Measurements from ENCODE around the gene KLF13.

The KLF13 gene

GRCh38 chr15:31294067-31294466 lies 32.6 kb upstream of the KLF13 start:
- in situ Hi-C loops (cut with MboI; ENCODE audit: low sequenced_read_pairs): no loop called here
- DNase-seq (ENCODE audit: low spot score in 2 of 2): no peak

GRCh38 chr15:31295658-31296057 lies 31.0 kb upstream of the KLF13 start:
- H3K4me1 ChIP-seq: peaks cover 7% of the 10 kb centered on the region
- peak in 1 of 2 experiments; percentile 5 for DNase-seq (ENCODE audit: low spot score in 2 of 2)
- no peak overlapping the region for H3K4me3 ChIP-seq
- in situ Hi-C loops (cut with MboI; ENCODE audit: low sequenced_read_pairs): no loop called here
- no peaks in the 10 kb centered on the region; the same call in 1 of the 2 replicates for H3K27me3 ChIP-seq (ENCODE audit: low read depth)
- no peaks in the 10 kb centered on the region for H3K9me3 ChIP-seq
- no peaks in the 10 kb centered on the region for H3K36me3 ChIP-seq (replicated peaks)

More at GRCh38 chr15:31294067-31294466, 32.6 kb upstream of the KLF13 start:
- Histone ChIP-seq H3K9me3 (no peaks in the 10 kb centered on the region), H3K36me3 (replicated peaks) (no peaks in the 10 kb centered on the region), H3K4me3 (no peak overlapping the region), H3K27me3 (ENCODE audit: low read depth) (no peaks in the 10 kb centered on the region; the same call in 1 of the 2 replicates), H3K4me1 (peaks cover 7% of the 10 kb centered on the region)

GRCh38 chr15:31296219-31296645 lies 30.4 kb upstream of the KLF13 start:
- Histone ChIP-seq H3K36me3 (replicated peaks) (no peaks in the 10 kb centered on the region), H3K9me3 (no peaks in the 10 kb centered on the region), H3K27me3 (ENCODE audit: low read depth) (no peaks in the 10 kb centered on the region; the same call in 1 of the 2 replicates), H3K4me3 (no peak overlapping the region), H3K4me1 (peaks cover 7% of the 10 kb centered on the region)
- no peak for DNase-seq (ENCODE audit: low spot score in 2 of 2)
- in situ Hi-C loops (cut with MboI; ENCODE audit: low sequenced_read_pairs): no loop called here

GRCh38 chr15:31296646-31297574 lies 29.7 kb upstream of the KLF13 start:
- H3K4me1 ChIP-seq: peaks cover 7% of the 10 kb centered on the region
- DNase-seq (ENCODE audit: low spot score in 2 of 2): peak in 1 of 2 experiments; percentile 36
- H3K9me3 ChIP-seq: no peaks in the 10 kb centered on the region
- no peaks in the 10 kb centered on the region; the same call in 1 of the 2 replicates for H3K27me3 ChIP-seq (ENCODE audit: low read depth)
- no peak overlapping the region for H3K4me3 ChIP-seq
- H3K36me3 ChIP-seq (replicated peaks): no peaks in the 10 kb centered on the region
- in situ Hi-C loops (cut with MboI; ENCODE audit: low sequenced_read_pairs): no loop called here

GRCh38 chr15:31297575-31298456 lies 28.8 kb upstream of the KLF13 start:
- DNase-seq (ENCODE audit: low spot score in 2 of 2): no peak
- H3K27me3 ChIP-seq (ENCODE audit: low read depth): no peaks in the 10 kb centered on the region; the same call in 1 of the 2 replicates
- no peak overlapping the region for H3K4me3 ChIP-seq
- H3K9me3 ChIP-seq: no peaks in the 10 kb centered on the region
- peaks cover 7% of the 10 kb centered on the region for H3K4me1 ChIP-seq
- no peaks in the 10 kb centered on the region for H3K36me3 ChIP-seq (replicated peaks)
- in situ Hi-C loops (cut with MboI; ENCODE audit: low sequenced_read_pairs): no loop called here

GRCh38 chr15:31298707-31299172 lies 27.9 kb upstream of the KLF13 start:
- no peaks in the 10 kb centered on the region for H3K36me3 ChIP-seq (replicated peaks)
- no peaks in the 10 kb centered on the region for H3K27me3 ChIP-seq (ENCODE audit: low read depth)
- no peak for DNase-seq (ENCODE audit: low spot score in 2 of 2)
- no peak overlapping the region for H3K4me3 ChIP-seq
- H3K4me1 ChIP-seq: peaks cover 16% of the 10 kb centered on the region
- H3K9me3 ChIP-seq: no peaks in the 10 kb centered on the region
- in situ Hi-C loops (cut with MboI; ENCODE audit: low sequenced_read_pairs): no loop called here

GRCh38 chr15:31300208-31300661 lies 26.4 kb upstream of the KLF13 start:
- Histone ChIP-seq H3K4me3 (no peak overlapping the region), H3K4me1 (peaks cover 16% of the 10 kb centered on the region), H3K36me3 (replicated peaks) (no peaks in the 10 kb centered on the region), H3K27me3 (ENCODE audit: low read depth) (no peaks in the 10 kb centered on the region), H3K9me3 (no peaks in the 10 kb centered on the region)
- DNase-seq (ENCODE audit: low spot score in 2 of 2): no peak
- in situ Hi-C loops (cut with MboI; ENCODE audit: low sequenced_read_pairs): no loop called here

- in situ Hi-C loops (cut with MboI; ENCODE audit: low sequenced_read_pairs): no loop called here
- Histone ChIP-seq H3K4me3 (no peak overlapping the region), H3K4me1 (peaks cover 24% of the 10 kb centered on the region), H3K9me3 (no peaks in the 10 kb centered on the region), H3K27me3 (ENCODE audit: low read depth) (no peaks in the 10 kb centered on the region), H3K36me3 (replicated peaks) (no peaks in the 10 kb centered on the region)
- DNase-seq (ENCODE audit: low spot score in 2 of 2): no peak
Measured at GRCh38 chr15:31300981-31301672, 25.5 kb upstream of the KLF13 start.

- H3K9me3 ChIP-seq: no peaks in the 10 kb centered on the region
- H3K36me3 ChIP-seq (replicated peaks): no peaks in the 10 kb centered on the region
- H3K4me1 ChIP-seq: peaks cover 24% of the 10 kb centered on the region
- DNase-seq (ENCODE audit: low spot score in 2 of 2): no peak
- in situ Hi-C loops (cut with MboI; ENCODE audit: low sequenced_read_pairs): no loop called here
- H3K4me3 ChIP-seq: no peak overlapping the region
- H3K27me3 ChIP-seq (ENCODE audit: low read depth): no peaks in the 10 kb centered on the region
Measured at GRCh38 chr15:31301673-31301990, 25.0 kb upstream of the KLF13 start.

- H3K9me3 ChIP-seq: no peaks in the 10 kb centered on the region
- H3K4me1 ChIP-seq: peaks cover 25% of the 10 kb centered on the region
- in situ Hi-C loops (cut with MboI; ENCODE audit: low sequenced_read_pairs): no loop called here
Measured at GRCh38 chr15:31302029-31302657, 24.5 kb upstream of the KLF13 start.

GRCh38 chr15:31302778-31303725 lies 23.6 kb upstream of the KLF13 start:
- Histone ChIP-seq H3K36me3 (replicated peaks) (no peaks in the 10 kb centered on the region), H3K9me3 (no peaks in the 10 kb centered on the region), H3K27me3 (ENCODE audit: low read depth) (no peaks in the 10 kb centered on the region), H3K4me3 (no peak overlapping the region), H3K4me1 (peaks cover 32% of the 10 kb centered on the region)
- in situ Hi-C loops (cut with MboI; ENCODE audit: low sequenced_read_pairs): no loop called here
- peak; percentile 28 to 71 for DNase-seq (ENCODE audit: low spot score in 2 of 2)

More at GRCh38 chr15:31302029-31302657, 24.5 kb upstream of the KLF13 start:
- Histone ChIP-seq H3K27me3 (ENCODE audit: low read depth) (no peaks in the 10 kb centered on the region), H3K36me3 (replicated peaks) (no peaks in the 10 kb centered on the region), H3K4me3 (no peak overlapping the region)
- no peak for DNase-seq (ENCODE audit: low spot score in 2 of 2)

Measured in HAP-1 (cell line).